ENCODE measurements around the gene PLK1.

PLK1 gene

DNA sequence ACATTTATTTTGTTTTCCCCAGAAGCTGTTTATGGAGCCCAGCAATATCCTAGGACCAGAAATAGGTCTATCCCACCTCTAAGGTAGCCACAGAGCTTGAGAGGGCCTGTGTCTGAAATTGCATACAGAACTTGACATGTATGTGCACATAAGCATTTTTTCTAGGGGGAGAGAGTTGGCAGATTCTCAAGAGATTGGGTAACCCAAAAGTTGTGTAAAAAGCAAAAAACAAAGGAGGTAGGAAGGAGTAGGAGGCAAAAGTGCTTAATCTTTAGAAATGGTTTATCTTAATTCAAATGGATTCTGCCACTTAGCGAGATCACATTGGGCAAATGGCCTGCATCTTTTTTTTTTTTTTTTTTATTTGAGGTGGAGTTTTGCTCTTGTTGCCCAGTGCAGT, 3.5 kb downstream of the PLK1 start:
- DNase-seq: no peak

GRCh38 chr16:23683487-23683886, 4.8 kb downstream of the PLK1 start:
- no peak for DNase-seq

DNA sequence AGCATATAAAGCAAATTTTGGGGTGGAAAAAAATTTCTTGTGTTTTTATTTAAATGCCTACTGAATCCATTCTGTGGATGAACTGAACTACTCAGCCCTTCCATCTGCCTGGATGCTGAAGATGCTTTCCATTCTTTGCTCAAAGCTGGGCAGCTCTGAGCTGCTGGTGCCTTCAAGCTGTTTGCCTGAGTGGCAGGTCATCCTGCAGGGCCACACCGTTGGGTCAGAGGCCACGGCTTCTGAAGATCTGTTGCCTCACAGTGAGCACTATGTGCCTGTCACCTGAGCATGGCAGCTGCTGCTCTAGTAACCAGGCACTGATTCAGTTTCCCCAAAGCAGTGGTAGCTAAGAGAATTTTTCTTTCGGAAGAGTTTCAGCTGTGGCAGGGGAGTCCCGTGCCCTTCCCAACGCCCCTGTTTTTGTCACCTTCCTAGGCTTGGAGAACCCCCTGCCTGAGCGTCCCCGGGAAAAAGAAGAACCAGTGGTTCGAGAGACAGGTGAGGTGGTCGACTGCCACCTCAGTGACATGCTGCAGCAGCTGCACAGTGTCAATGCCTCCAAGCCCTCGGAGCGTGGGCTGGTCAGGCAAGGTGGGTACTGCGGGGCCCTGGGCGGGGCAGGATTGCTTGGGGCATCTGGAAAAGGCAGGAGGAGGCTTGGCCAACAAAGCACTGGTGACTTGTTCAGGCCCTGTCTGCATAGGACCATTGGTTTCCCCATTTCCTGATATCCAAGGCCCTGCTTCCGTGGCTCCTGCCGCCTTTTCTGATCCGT, 8.5 kb downstream of the PLK1 start:
- no peak for DNase-seq

GRCh38 chr16:23689442-23690187, 10.9 kb downstream of the PLK1 start:
- DNase-seq: no peak

GRCh38 chr16:23690771-23691482, 12.2 kb downstream of the PLK1 start:
- no peak for DNase-seq

GRCh38 chr16:23691483-23692189, 12.9 kb downstream of the PLK1 start:
- DNase-seq: peak; percentile 7

- DNase-seq: no peak
Measured at GRCh38 chr16:23692190-23692837, 13.6 kb downstream of the PLK1 start.

GRCh38 chr16:23694265-23694643, 15.6 kb downstream of the PLK1 start:
- no peak for DNase-seq

- DNase-seq: no peak
Measured at GRCh38 chr16:23694644-23695373, 16.1 kb downstream of the PLK1 start.

DNA sequence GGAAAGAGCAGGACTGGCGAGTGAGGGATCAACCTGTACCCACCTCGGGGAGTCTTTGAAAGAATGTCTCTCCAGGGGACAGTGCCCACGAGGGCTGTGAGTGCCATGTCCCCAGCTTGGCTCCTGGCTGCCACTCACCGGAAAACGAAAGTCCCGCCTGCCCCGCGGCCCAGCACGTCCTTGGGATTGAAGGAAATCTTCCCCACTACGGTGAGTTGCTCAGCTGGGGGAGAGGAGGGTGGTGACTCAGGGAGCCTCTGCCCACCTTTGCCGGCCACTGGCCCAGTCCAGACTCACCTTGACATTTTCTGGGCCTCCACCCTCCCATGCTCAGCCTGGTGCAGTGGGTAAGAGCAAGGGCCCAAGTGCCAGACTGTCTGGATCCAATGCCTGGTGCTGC, 17.1 kb downstream of the PLK1 start:
- no peak for DNase-seq

DNA sequence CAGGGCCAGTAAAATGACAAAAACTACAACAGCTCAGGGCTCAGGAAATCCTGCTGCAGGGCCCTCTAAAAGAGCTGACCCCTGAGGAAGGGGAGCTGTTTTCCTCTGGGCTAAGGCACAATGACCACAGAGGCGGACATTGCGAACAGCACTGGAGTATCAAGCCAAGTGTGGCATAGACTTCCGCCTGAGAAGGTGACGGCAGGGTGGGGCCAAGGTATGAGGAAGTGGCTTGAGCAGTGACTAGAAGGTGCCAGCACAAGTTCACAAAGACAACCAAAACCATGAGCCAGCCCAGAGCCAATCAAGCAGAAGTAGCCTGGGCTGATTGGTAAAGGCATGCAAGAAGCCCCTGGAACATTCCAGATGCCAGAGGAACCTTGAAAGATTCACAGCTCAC, 20.4 kb downstream of the PLK1 start:
- no peak for DNase-seq

DNA sequence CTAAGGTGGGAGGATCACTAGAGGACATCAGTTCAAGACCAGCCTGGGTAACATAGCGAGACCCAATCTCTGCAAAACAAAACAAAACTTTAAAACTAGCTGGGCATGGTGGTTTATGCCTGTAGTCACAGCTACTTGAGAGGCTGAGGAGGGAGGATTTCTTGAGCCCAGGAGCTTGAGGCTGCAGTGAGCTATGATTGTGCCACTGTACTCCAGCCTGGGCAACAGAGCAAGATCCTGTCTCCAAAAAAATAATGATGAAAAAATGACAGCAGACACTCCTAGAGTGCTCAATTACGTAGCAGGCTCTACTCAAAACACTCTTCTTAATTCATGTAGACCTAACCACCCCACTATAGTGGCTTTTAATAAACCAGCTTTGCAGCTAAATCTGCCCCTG, 21.4 kb downstream of the PLK1 start:
- DNase-seq: no peak

DNA sequence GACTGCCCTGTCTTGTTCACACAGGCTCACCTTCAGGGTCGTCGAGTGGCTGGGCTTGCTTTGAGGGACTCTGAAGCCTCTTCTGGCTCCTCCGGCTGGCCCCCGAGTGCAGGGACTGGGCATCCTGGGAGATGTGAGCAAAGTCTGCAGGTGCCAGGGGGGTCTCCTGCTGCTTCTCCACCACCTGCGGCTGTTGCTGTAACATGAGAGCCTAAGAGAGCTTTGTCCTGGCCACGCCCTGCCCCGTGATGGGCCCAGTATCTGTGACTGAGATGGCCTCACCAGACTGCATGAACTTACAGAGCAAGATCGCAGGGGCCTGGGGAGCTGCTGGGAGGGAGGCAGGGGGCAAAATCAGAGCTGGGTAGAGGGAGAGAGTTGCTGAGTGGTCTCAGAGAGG, 21.8 kb downstream of the PLK1 start:
- no peak for DNase-seq

- no peak for DNase-seq
Measured at GRCh38 chr16:23701045-23701444, 22.4 kb downstream of the PLK1 start.

DNA sequence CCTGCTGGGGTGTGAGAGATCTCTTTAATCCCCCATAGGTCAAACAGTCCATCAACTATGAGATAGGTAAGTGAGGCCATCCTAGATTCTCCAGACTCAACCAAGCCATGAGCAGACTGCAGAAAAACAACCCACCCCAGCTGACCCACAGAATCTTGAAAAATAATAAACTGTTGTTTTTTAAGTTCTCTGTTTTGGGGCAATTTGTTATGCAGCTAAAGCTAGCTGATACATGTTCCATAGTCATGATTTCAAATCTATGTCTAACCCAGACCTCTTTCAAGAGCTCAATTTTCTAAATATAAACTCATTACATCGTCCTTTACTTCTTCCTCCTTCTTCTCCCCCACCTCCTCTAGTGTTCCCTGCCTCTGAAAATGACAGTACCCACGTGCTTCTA, 24.3 kb downstream of the PLK1 start:
- DNase-seq: no peak

GRCh38 chr16:23704772-23705516, 26.3 kb downstream of the PLK1 start:
- no peak for DNase-seq

- no peak for DNase-seq
Measured at GRCh38 chr16:23705517-23705902, 26.8 kb downstream of the PLK1 start.

GRCh38 chr16:23706439-23706838, 27.8 kb downstream of the PLK1 start:
- DNase-seq: no peak

DNA sequence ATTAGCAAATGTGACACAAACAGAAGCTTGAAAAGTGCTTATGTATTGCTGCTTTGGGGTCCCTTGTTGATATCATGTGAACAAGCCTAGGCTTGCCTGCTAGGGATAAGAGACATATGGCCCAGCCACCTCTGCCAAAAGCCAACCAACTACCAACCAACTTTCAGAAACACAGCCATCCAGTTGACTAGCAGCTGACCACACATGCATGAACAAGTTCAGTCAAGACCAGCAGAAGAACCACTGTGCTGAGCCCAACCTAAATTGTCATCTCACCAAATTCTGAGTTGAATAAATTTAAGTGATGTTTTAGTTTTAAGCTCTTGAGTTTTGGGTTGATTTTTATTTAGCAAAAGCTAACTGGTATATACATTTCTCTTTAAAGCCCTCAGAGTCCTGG, 30.8 kb downstream of the PLK1 start:
- DNase-seq: no peak

DNA sequence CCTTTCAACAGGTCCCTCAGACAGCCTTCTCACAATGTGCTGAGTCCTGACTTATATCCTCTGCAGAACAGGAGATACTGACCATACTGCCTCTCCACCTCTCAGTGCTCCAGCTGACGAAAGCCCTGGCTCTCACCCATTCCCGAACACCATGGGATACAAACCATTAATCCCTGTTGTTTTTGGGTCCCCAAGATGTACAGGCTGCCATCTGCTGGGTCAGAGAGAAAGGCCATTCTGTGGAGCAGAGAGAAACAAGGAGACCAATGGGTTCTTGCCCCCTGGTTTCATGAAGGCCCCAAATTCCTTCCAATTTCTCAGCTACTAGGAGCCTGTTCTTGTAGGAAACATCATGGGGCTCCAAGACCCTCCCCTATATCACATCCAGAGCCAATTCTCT, 31.3 kb downstream of the PLK1 start:
- no peak for DNase-seq

- DNase-seq: no peak
Measured at GRCh38 chr16:23710504-23710903, 31.8 kb downstream of the PLK1 start.

Data from OCI-M1 (cell line).